Measurements from ENCODE around the gene DCAF12L1. TPM values are rescaled to one million over a fixed set of nuclear protein-coding genes. Genes with fewer than 3 reads are reported as not detected.

DCAF12L1 gene
- not detected for total RNA-seq

DNA sequence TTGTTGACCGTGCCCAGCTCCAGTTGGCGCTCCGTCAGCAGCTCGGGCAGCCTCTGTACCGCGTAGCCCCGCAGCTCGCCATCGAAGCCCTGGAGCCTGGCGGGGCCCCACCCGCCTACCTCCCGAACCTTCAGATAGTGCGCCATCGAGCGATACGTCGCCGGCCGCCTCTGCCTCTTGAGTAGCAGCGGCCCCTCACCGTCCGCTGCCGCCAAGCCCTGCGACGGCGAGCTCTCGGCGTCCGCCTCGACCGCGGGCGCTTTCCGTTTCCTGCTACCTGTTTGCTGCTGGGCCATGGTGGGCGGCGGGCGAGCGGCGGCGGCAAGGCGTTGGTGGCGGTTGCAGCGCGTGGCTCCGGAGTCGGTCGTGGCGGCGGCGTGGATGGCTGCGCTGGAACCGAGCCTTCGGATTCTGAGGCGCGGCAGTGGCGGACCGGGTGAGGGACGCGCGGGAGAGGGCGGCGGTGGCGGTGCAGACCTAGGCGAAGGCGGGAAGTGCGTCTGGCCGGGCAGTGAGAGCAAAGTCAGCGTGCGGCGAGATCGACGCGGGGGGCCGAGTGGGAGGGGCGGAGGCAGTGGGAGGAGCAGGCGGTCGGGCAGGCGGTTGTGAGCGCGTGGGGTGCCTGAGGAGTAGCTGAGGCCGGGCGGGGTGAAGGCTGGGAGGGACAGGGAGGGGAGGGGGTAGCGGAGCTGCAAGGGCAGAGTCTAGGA lies at the start of gene DCAF12L1:
Gene DCAF12L1, minus strand, starts transcription at position 502 of the 710 bp plus-strand sequence. Its CDS starts 206 bp downstream, at position 296.
- Mint-ChIP-seq H3K27ac (no peak within 1 kb of the TSS), H3K27me3 (ENCODE audit: low read depth) (no peaks in the 10 kb centered on the region), H3K4me1 (ENCODE audit: low read depth) (no peaks in the 10 kb centered on the region), H3K9me3 (ENCODE audit: insufficient read depth) (no peaks in the 10 kb centered on the region), H3K4me3 (no peak within 1 kb of the TSS), H3K36me3 (ENCODE audit: low read depth) (no peaks in the 10 kb centered on the region)
- ChIA-PET CTCF (no interaction called here), POLR2A (no interaction called here)
- ATAC-seq (no peak), DNase-seq (no peak)

DNA sequence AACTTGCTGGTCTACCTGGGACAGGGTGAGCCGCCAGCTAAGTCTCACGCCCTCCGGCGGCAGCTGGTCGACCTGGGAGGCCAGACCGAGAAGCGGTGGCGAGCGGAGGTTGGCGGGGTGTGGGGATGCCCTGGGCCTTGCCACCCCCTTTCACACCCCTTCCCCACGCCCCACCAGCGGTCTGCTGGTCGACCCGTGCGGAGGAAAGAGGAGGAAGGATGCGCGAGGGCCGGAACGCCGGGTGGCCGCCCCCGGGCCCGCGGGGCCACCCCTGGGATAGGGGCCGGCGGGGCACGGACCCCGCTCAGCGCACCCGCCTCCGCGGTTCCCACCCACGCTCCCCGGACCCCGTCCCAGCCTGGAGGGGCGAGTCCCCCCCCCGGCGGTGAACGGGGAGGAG lies 28.3 kb upstream of the DCAF12L1 start:
- Mint-ChIP-seq H3K4me3 (no peak overlapping the region), H3K4me1 (ENCODE audit: low read depth) (no peaks in the 10 kb centered on the region), H3K27me3 (ENCODE audit: low read depth) (no peaks in the 10 kb centered on the region), H3K36me3 (ENCODE audit: low read depth) (no peaks in the 10 kb centered on the region), H3K9me3 (ENCODE audit: insufficient read depth) (peaks cover 4% of the 10 kb centered on the region), H3K27ac (no peak overlapping the region)
- ATAC-seq, result no peak
- POLR2A ChIA-PET, result no interaction called here
- DNase-seq, result no peak
- CTCF ChIA-PET, result no interaction called here

GRCh38 chrX:126575911-126576310 lies 23.3 kb upstream of the DCAF12L1 start:
- no peaks in the 10 kb centered on the region for H3K4me1 Mint-ChIP-seq (ENCODE audit: low read depth)
- ChIA-PET POLR2A (no interaction called here), CTCF (no interaction called here)
- ATAC-seq, result no peak
- H3K27ac Mint-ChIP-seq, result no peak overlapping the region
- no peaks in the 10 kb centered on the region for H3K36me3 Mint-ChIP-seq (ENCODE audit: low read depth)
- no peak overlapping the region for H3K4me3 Mint-ChIP-seq
- DNase-seq, result no peak
- no peaks in the 10 kb centered on the region for H3K27me3 Mint-ChIP-seq (ENCODE audit: low read depth)
- no peaks in the 10 kb centered on the region for H3K9me3 Mint-ChIP-seq (ENCODE audit: insufficient read depth)

- ChIA-PET POLR2A (no interaction called here), CTCF (no interaction called here)
- ATAC-seq (no peak), DNase-seq (no peak)
- H3K27ac Mint-ChIP-seq, result no peak overlapping the region
- H3K27me3 Mint-ChIP-seq (ENCODE audit: low read depth), result no peaks in the 10 kb centered on the region
- H3K36me3 Mint-ChIP-seq (ENCODE audit: low read depth), result no peaks in the 10 kb centered on the region
- no peaks in the 10 kb centered on the region for H3K4me1 Mint-ChIP-seq (ENCODE audit: low read depth)
- H3K4me3 Mint-ChIP-seq, result no peak overlapping the region
- no peaks in the 10 kb centered on the region for H3K9me3 Mint-ChIP-seq (ENCODE audit: insufficient read depth)
These were observed 4.5 kb upstream of the DCAF12L1 start for GRCh38 chrX:126557151-126557550.

DNA sequence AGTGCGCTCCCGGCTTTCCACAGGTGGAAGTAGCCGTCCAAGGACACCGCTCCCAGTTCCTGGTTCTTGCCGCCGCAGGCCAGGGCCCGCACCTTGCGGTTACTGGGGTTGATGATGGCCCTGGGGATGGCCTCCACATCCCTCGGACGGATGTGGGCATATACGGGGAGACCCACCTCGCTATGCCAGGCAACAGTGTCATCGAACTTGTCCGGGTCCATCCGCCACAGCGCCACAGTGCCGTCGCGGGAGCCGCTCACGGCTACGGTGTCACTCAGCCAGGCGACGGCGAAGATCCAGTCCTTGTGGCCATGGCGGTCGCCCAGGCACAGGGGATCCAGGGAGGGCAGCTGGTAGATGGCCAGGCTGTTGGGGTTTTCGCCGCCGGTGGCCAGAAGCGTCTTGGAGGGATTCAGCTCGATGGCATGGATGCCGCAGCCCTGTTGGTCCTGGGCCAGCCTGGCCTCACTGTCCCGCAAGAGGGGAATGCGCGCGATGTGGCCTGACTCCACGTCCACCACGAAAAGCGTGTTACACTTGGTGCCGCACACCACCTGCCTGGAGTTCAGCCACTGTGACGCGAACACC lies 795 bp downstream of the DCAF12L1 start:
- no peak overlapping the region for H3K27ac Mint-ChIP-seq
- DNase-seq, result no peak

GRCh38 chrX:126551306-126551705 lies 1.3 kb downstream of the DCAF12L1 start:
- Mint-ChIP-seq H3K9me3 (ENCODE audit: insufficient read depth) (no peaks in the 10 kb centered on the region), H3K36me3 (ENCODE audit: low read depth) (no peaks in the 10 kb centered on the region), H3K4me1 (ENCODE audit: low read depth) (no peaks in the 10 kb centered on the region), H3K27ac (no peak overlapping the region), H3K4me3 (no peak overlapping the region), H3K27me3 (ENCODE audit: low read depth) (no peaks in the 10 kb centered on the region)
- no peak for DNase-seq
- no peak for ATAC-seq
- POLR2A ChIA-PET, result no interaction called here
- CTCF ChIA-PET, result no interaction called here

More for the DNA sequence above, 795 bp downstream of the DCAF12L1 start:
- POLR2A ChIA-PET, result no interaction called here
- no peak for ATAC-seq
- no peaks in the 10 kb centered on the region for H3K36me3 Mint-ChIP-seq (ENCODE audit: low read depth)
- CTCF ChIA-PET, result no interaction called here
- no peaks in the 10 kb centered on the region for H3K27me3 Mint-ChIP-seq (ENCODE audit: low read depth)
- H3K4me1 Mint-ChIP-seq (ENCODE audit: low read depth), result no peaks in the 10 kb centered on the region
- H3K4me3 Mint-ChIP-seq, result no peak overlapping the region
- H3K9me3 Mint-ChIP-seq (ENCODE audit: insufficient read depth), result no peaks in the 10 kb centered on the region

DNA sequence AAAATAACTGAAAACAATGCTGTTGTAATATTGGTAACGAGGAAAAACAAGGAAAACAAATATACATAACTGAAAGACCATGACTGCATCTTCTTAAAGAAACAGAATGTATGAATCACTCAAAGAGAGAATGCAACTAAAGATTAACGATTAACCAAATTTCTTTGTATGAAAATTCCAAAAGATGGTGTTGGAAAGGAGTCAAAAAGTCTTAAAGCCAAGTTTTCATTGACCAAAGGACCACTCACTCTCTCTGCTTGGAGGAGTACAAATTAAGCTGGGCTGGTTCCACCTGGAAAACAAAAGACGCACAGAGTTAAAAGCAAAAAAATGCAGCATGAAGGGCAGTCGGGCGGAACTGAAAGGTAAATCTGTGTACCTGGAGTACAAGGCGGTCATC lies 1.8 kb downstream of the DCAF12L1 start:
- ATAC-seq, result no peak

DNA sequence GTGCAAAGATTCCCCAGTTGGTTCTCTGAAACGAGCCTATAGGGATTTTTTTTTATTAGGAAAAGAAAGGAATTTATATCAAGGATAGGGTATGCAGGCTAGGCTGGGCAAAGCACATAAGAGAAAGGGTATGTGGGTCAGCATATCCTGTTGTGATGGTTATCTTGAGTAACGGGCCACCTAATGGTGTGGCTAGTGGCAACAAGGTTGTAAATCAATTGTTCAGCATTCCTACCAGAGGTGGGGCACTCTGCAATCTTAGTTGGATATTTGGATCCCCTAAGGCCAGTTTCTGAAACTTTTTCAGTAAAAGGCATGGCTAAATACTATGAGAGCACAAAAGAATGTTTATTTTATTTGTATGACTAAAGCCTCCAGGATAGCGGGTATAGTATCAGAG lies 42.7 kb downstream of the DCAF12L1 start:
- ATAC-seq (no peak), DNase-seq (no peak)
- no peaks in the 10 kb centered on the region for H3K4me1 Mint-ChIP-seq (ENCODE audit: low read depth)
- H3K36me3 Mint-ChIP-seq (ENCODE audit: low read depth), result no peaks in the 10 kb centered on the region
- H3K9me3 Mint-ChIP-seq (ENCODE audit: insufficient read depth), result no peaks in the 10 kb centered on the region
- H3K27me3 Mint-ChIP-seq (ENCODE audit: low read depth), result no peaks in the 10 kb centered on the region
- H3K4me3 Mint-ChIP-seq, result no peak overlapping the region
- CTCF ChIA-PET, result no interaction called here
- H3K27ac Mint-ChIP-seq, result no peak overlapping the region
- POLR2A ChIA-PET, result no interaction called here

More for the DNA sequence above, 1.8 kb downstream of the DCAF12L1 start:
- Mint-ChIP-seq H3K27me3 (ENCODE audit: low read depth) (no peaks in the 10 kb centered on the region), H3K27ac (no peak overlapping the region), H3K4me3 (no peak overlapping the region), H3K9me3 (ENCODE audit: insufficient read depth) (no peaks in the 10 kb centered on the region), H3K4me1 (ENCODE audit: low read depth) (no peaks in the 10 kb centered on the region), H3K36me3 (ENCODE audit: low read depth) (no peaks in the 10 kb centered on the region)
- ChIA-PET CTCF (no interaction called here), POLR2A (no interaction called here)
- no peak for DNase-seq

Data from activated CD8-positive, alpha-beta T cell treated with anti-CD3 and anti-CD28 coated beads, Interleukin-2, amount 10 ng/mL, durations not matched to agents 7 days and 5 days (primary cell).